K562 (cell line): ENCODE data around the gene HMCN1. TPM values are rescaled to one million over a fixed set of nuclear protein-coding genes. Genes with fewer than 3 reads are reported as not detected.

Experiments used
- ATAC-seq: fragments of 200-7000 bp; cut with Tn5 transposase; 3 replicates; pipeline ENCODE4 v1.9.1; 2020; ENCODE audit warnings: moderate library complexity
- BruUV-seq: library from RNA; stranded (reverse); fragments of 400-500 nt; replicated peaks from 2 replicates; lab custom pipeline; 2021; lab: Mats Ljungman, UMichigan
- CTCF ChIA-PET: fragments of 300-600 bp; formaldehyde crosslinking; extraction: SDS; loops from one replicate; lab custom pipeline; 2021; ENCODE audit warnings: low intra/inter-chr PET ratio; lab: Yijun Ruan, JAX
- POLR2A ChIA-PET: fragments of 300-600, 350-650 bp; sonication (Branson Sonifier 250); formaldehyde crosslinking; extraction: SDS; loops from one replicate; lab custom pipeline; 2021; ENCODE audit warnings: antibody characterized with exemption, inconsistent platforms; lab: Yijun Ruan, JAX
- DNase-seq, 4 experiments: peaks; one replicate each; pipeline versions ENCODE4 v3.0.0 to v3.0.0-alpha.2; 2011 to 2018; ENCODE audit warnings: low spot score in 3 of 4, mixed read lengths in 3 of 4; ENCODE audit errors: extremely low read depth in 1 of 4
- FAIRE-seq: peaks from 2 replicates; lab custom pipeline; 2011; peaks lifted over from hg19 to GRCh38; lab: Jason Lieb, UNC
- H2AFZ ChIP-seq: 2 replicates; pipeline ENCODE4 v1.6.0; 2011; ENCODE audit warnings: low read depth, low read length, control low read depth, inconsistent platforms
- H3K27ac ChIP-seq: fragments of 200-600 bp; 3 replicates; pipeline ENCODE4 v1.8.0; 2011; ENCODE audit warnings: low read depth, mild to moderate bottlenecking, control low read depth, inconsistent platforms, low read length, moderate library complexity, mixed read lengths; ENCODE audit errors: extremely low read depth
- H3K27me3 ChIP-seq, 2 experiments: fragments of 300-600 bp in 1 of 2; 2 replicates in 1 of 2; 3 replicates in 1 of 2; pipeline versions ENCODE4 v1.6.0 to v1.8.0; 2011; ENCODE audit warnings: inconsistent platforms in 2 of 2, low read length in 2 of 2, mild to moderate bottlenecking in 1 of 2, mixed read lengths in 1 of 2, moderate library complexity in 1 of 2; ENCODE audit not compliant: control insufficient read depth in 2 of 2, insufficient read depth in 2 of 2
- H3K36me3 ChIP-seq: fragments of 300-600 bp; 3 replicates; pipeline ENCODE4 v1.8.0; 2011; ENCODE audit warnings: mild to moderate bottlenecking, low read length, inconsistent platforms; ENCODE audit not compliant: control insufficient read depth, insufficient read depth
- H3K4me1 ChIP-seq, 2 experiments: fragments of 200-600 bp in 1 of 2; replicated peaks in 1 of 2; 2 replicates in 1 of 2; 3 replicates in 1 of 2; pipeline versions ENCODE4 v1.5.1 to v1.8.0; 2011; ENCODE audit warnings: inconsistent platforms in 2 of 2, low read length in 2 of 2, mild to moderate bottlenecking in 1 of 2, mixed read lengths in 1 of 2, moderate library complexity in 1 of 2; ENCODE audit not compliant: control insufficient read depth in 2 of 2, insufficient read depth in 2 of 2
- H3K4me2 ChIP-seq: 2 replicates; pipeline ENCODE4 v1.6.1; 2011; ENCODE audit warnings: low read length, control low read depth, inconsistent platforms, mixed read lengths; ENCODE audit not compliant: insufficient read depth
- H3K4me3 ChIP-seq: fragments of 200-600 bp; sonication (generic), shearing (Covaris generic); 2 replicates; pipeline ENCODE4 v1.5.1; 2016; ENCODE audit warnings: control low read depth, inconsistent platforms
- H3K79me2 ChIP-seq: fragments of 200-600 bp; 3 replicates; pipeline ENCODE4 v1.8.0; 2011; ENCODE audit warnings: low read length, inconsistent platforms; ENCODE audit not compliant: control insufficient read depth, insufficient read depth
- H3K9ac ChIP-seq, 2 experiments: 2 replicates each; pipeline versions ENCODE4 v1.6.0 to v1.6.1; 2011; ENCODE audit warnings: low read depth in 2 of 2, low read length in 2 of 2, control low read depth in 1 of 2, inconsistent platforms in 1 of 2, mild to moderate bottlenecking in 1 of 2, mixed read lengths in 1 of 2; ENCODE audit not compliant: insufficient read depth in 1 of 2
- H3K9me1 ChIP-seq: one replicate; pipeline ENCODE4 v1.6.0; 2011; ENCODE audit warnings: inconsistent platforms, mild to moderate bottlenecking, low read length, moderate library complexity; ENCODE audit not compliant: control insufficient read depth, insufficient read depth
- H3K9me3 ChIP-seq: replicated peaks from 2 replicates; pipeline ENCODE4 v1.5.1; 2011; ENCODE audit warnings: low read depth, low read length, inconsistent platforms; ENCODE audit not compliant: control insufficient read depth, insufficient read depth
- H4K20me1 ChIP-seq: replicated peaks from 2 replicates; pipeline ENCODE4 v1.6.1; 2011; ENCODE audit warnings: low read length, inconsistent platforms, mixed read lengths; ENCODE audit not compliant: control insufficient read depth, insufficient read depth
- MITF ChIP-seq: IDR thresholded peaks from 2 replicates; pipeline ENCODE4 v1.6.1; 2014; ENCODE audit warnings: antibody characterized with exemption
- NFIC ChIP-seq: fragments of 450-650 bp; IDR thresholded peaks from 2 replicates; pipeline ENCODE4 v1.6.1; 2017; ENCODE audit warnings: mild to moderate bottlenecking, inconsistent platforms
- PHB2 ChIP-seq: fragments of 450-650 bp; IDR thresholded peaks from 2 replicates; pipeline ENCODE4 v1.6.1; 2017; ENCODE audit warnings: low read depth
- RBM25 ChIP-seq: fragments of 200-400 bp; formaldehyde crosslinking; IDR thresholded peaks from 2 replicates; pipeline ENCODE4 v1.6.1; 2018; ENCODE audit warnings: low read length, low read depth, moderate library complexity; ENCODE audit not compliant: severe bottlenecking
- WGBS: fragments of 100-300 bp; shearing (Covaris generic); methylation state at CpG from one replicate; pipeline ENCODE4 v1.1.6; 2016; ENCODE audit warnings: low coverage, mixed read lengths; ENCODE audit not compliant: insufficient coverage; ENCODE audit errors: missing lambda C conversion rate; 5-methylcytosine and 5-hydroxymethylcytosine counted together
- in situ Hi-C: fragments of 300-500 bp; cut with MboI; formaldehyde crosslinking; loops from 4 replicates; pipeline ENCODE4 v1.15.0; 2018; ENCODE audit warnings: inconsistent platforms, mixed read lengths
- intact Hi-C: fragments of 100-400 bp; cut with micrococcal nuclease; formaldehyde crosslinking; loops from 2 replicates; pipeline ENCODE4 v1.14.2; 2022
- polyA plus RNA-seq, 8 experiments: library from polyadenylated mRNA; depleted of rRNA in 4 of 8; stranded (reverse) in 5 of 8; unstranded in 3 of 8; fragments of >200 nt; fragmentation: Nextera tagmentation in 2 of 8; fragmentation: Illumina TruSeq in 1 of 8; extraction: Ambion mirVana in 2 of 8; extraction: Trizol in 1 of 8; gene quantifications; 2 replicates each; pipeline versions ENCODE4 v1.2.1 to v1.2.3, GENCODE V29; 2011 to 2014; ENCODE audit warnings: inconsistent platforms in 1 of 8, missing spikeins in 1 of 8
- total RNA-seq, 7 experiments: library from RNA; depleted of rRNA in 6 of 7; stranded (reverse); fragments of >200 nt in 6 of 7; fragmentation: Illumina TruSeq in 2 of 7; extraction: Trizol in 2 of 7; gene quantifications; 2 replicates each; pipeline versions ENCODE4 v1.2.1 to v1.2.3, GENCODE V29; 2011 to 2021; ENCODE audit warnings: low replicate concordance in 1 of 7

Gene HMCN1
- total and polyA plus RNA-seq, 9 of the 15 experiments (the other 6 are each of a cell fraction or from before 2014, with no cell fraction given) = 0.07 to 0.36 (median 0.21) TPM

- no peaks in the 10 kb centered on the region for H3K9me3 ChIP-seq
- no peaks in the 10 kb centered on the region for H3K27me3 ChIP-seq
- H3K4me3 ChIP-seq = no peak overlapping the region
- in situ Hi-C loops = no loop called here
- FAIRE-seq (no peak), ATAC-seq (no peak; the same call in 2 of the 3 replicates), DNase-seq (no peak)
- H3K36me3 ChIP-seq = no peaks in the 10 kb centered on the region
- ChIA-PET CTCF (no interaction called here), POLR2A (interaction anchor here (0.6 to 1.0 kb wide), 2 partner anchors 9 to 151 kb away, joined by 3 read pairs; no protein-coding TSS in a partner anchor)
- peaks cover 6 to 15% of the 10 kb centered on the region in 2 experiments; a peak in 4 of 5 replicates for H3K4me1 ChIP-seq
- H3K4me2 ChIP-seq = no peak overlapping the region
- no TSS peak for BruUV-seq
- no peaks in the 10 kb centered on the region for H4K20me1 ChIP-seq
- H3K27ac ChIP-seq = no peak overlapping the region
- no peak overlapping the region for H3K9ac ChIP-seq
- 46% methylated on average over 7 of the region's 7 CpGs for WGBS
- intact Hi-C loops = no loop called here
- H2AFZ ChIP-seq = no peak overlapping the region
- H3K9me1 ChIP-seq = no peaks in the 10 kb centered on the region
- TF ChIP-seq RBM25 (peak; percentile 2), PHB2 (no peak), NFIC (peak; percentile 65)
- no peaks in the 10 kb centered on the region for H3K79me2 ChIP-seq
Measured at GRCh38 chr1:186079084-186079684, 345.0 kb downstream of the HMCN1 start.

- in situ Hi-C loops = no loop called here
- Histone ChIP-seq H3K9me1 (no peaks in the 10 kb centered on the region), H3K36me3 (no peaks in the 10 kb centered on the region), H3K9me3 (no peaks in the 10 kb centered on the region), H2AFZ (peak overlapping the region; percentile 85), H4K20me1 (no peaks in the 10 kb centered on the region), H3K9ac (peak overlapping the region in 1 of 2 experiments; percentile 32; a peak in 1 of 4 replicates), H3K4me1 (peaks cover 6 to 15% of the 10 kb centered on the region in 2 experiments; a peak in 4 of 5 replicates), H3K27ac (peak overlapping the region; percentile 77), H3K4me3 (no peak overlapping the region), H3K4me2 (0 out of 2 replicates have a peak overlapping the region, but pooled peaks have one; percentile 13), H3K79me2 (no peaks in the 10 kb centered on the region), H3K27me3 (no peaks in the 10 kb centered on the region)
- intact Hi-C loops = no loop called here
- 12% methylated on average over 6 of the region's 6 CpGs for WGBS
- ChIA-PET CTCF (no interaction called here), POLR2A (no interaction called here)
- FAIRE-seq = peak; percentile 99
- peak; percentile 94 for ATAC-seq
- peak; percentile 68 to 97 (median 81) for DNase-seq
- no TSS peak for BruUV-seq
- TF ChIP-seq MITF = peak; percentile 99
Measured at GRCh38 chr1:186082235-186082937, 348.2 kb downstream of the HMCN1 start.
